HEK293T (cell line): ENCODE measurements around the gene ANKRD31.

ENCODE experiments used
- BHLHE40 ChIP-seq: fragments of 450-650 bp; IDR thresholded peaks from 2 replicates; pipeline ENCODE4 v1.6.1; 2016; ENCODE audit warnings: mild to moderate bottlenecking, moderate library complexity, borderline replicate concordance
- ELF4 ChIP-seq: fragments of 450-650 bp; IDR thresholded peaks from 2 replicates; pipeline ENCODE4 v1.6.1; 2017; ENCODE audit warnings: antibody characterized with exemption
- FOXA1 ChIP-seq: fragments of 450-650 bp; IDR thresholded peaks from 2 replicates; pipeline ENCODE4 v1.6.1; 2016; ENCODE audit warnings: mild to moderate bottlenecking
- FOXK2 ChIP-seq: fragments of 450-650 bp; IDR thresholded peaks from 2 replicates; pipeline ENCODE4 v1.6.1; 2016; ENCODE audit warnings: mild to moderate bottlenecking
- HDGF ChIP-seq: fragments of 450-650 bp; IDR thresholded peaks from 2 replicates; pipeline ENCODE4 v1.6.1; 2017; ENCODE audit warnings: antibody characterized with exemption, borderline replicate concordance
- L3MBTL2 ChIP-seq: fragments of 450-650 bp; conservative IDR thresholded peaks from 2 replicates; pipeline ENCODE4 v1.6.1; 2016; ENCODE audit warnings: mild to moderate bottlenecking
- LEF1 ChIP-seq: fragments of 450-650 bp; IDR thresholded peaks from 2 replicates; pipeline ENCODE4 v1.6.1; 2017; ENCODE audit warnings: mild to moderate bottlenecking, borderline replicate concordance
- PKNOX1 ChIP-seq: fragments of 450-650 bp; IDR thresholded peaks from 2 replicates; pipeline ENCODE4 v1.6.1; 2016
- SP1 ChIP-seq: fragments of 450-650 bp; IDR thresholded peaks from 2 replicates; pipeline ENCODE4 v1.6.1; 2017
- SUZ12 ChIP-seq: fragments of 450-650 bp; IDR thresholded peaks from 2 replicates; pipeline ENCODE4 v1.6.1; 2016; ENCODE audit warnings: mild to moderate bottlenecking
- ZNF384 ChIP-seq: fragments of 450-650 bp; IDR thresholded peaks from 2 replicates; pipeline ENCODE4 v1.6.1; 2016

GRCh38 chr5:75192804-75193203, 43.9 kb downstream of the ANKRD31 start:
- no peak for TF ChIP-seq SUZ12
- TF ChIP-seq HDGF = no peak
- TF ChIP-seq LEF1 = no peak
- no peak for TF ChIP-seq L3MBTL2
- TF ChIP-seq FOXK2 = no peak
- TF ChIP-seq SP1 = no peak
- TF ChIP-seq ELF4 = no peak
- TF ChIP-seq PKNOX1 = no peak
- TF ChIP-seq ZNF384 = no peak
- no peak for TF ChIP-seq FOXA1
- no peak for TF ChIP-seq BHLHE40
